Sigmoid colon (tissue), 7 donors: ENCODE data around the gene TPCN2. TPM values are rescaled to one million over a fixed set of nuclear protein-coding genes. Genes with fewer than 3 reads are reported as not detected.

Experiments
- DNase-seq: peaks from one replicate; pipeline ENCODE4 v3.0.0-alpha.2; 2019
- H3K27ac ChIP-seq, 4 donors: fragments of 200-600 bp; sonication (generic); one replicate each; pipeline ENCODE4 v1.5.1; 2016 to 2019; ENCODE audit warnings: mild to moderate bottlenecking in 1 of 4
- H3K27me3 ChIP-seq, 3 donors: fragments of 200-600 bp; sonication (generic); one replicate each; pipeline ENCODE4 v1.5.1; 2019; ENCODE audit warnings: mild to moderate bottlenecking in 1 of 3
- H3K36me3 ChIP-seq, 4 donors: fragments of 200-600 bp; sonication (generic); one replicate each; pipeline ENCODE4 v1.5.1; 2016 to 2019
- H3K4me1 ChIP-seq, 4 donors: fragments of 200-600 bp; sonication (generic); one replicate each; pipeline ENCODE4 v1.5.1; 2017 to 2019
- H3K4me3 ChIP-seq, 4 donors: fragments of 200-600 bp; sonication (generic); one replicate each; pipeline ENCODE4 v1.5.1; 2017 to 2019; ENCODE audit warnings: mild to moderate bottlenecking in 2 of 4, moderate library complexity in 1 of 4
- H3K9me3 ChIP-seq, 4 donors: fragments of 200-600 bp in 3 of 4; sonication (generic) in 3 of 4; one replicate each; pipeline versions ENCODE4 v1.5.1 to v1.6.1; 2013 to 2019
- EP300 ChIP-seq, 4 donors: sonication (generic); formaldehyde crosslinking; IDR thresholded peaks; one replicate each; pipeline ENCODE4 v1.6.1; 2017; ENCODE audit warnings: antibody characterized with exemption in 4 of 4
- POLR2A ChIP-seq, 2 donors: fragments of 450-650 bp; IDR thresholded peaks; one replicate each; pipeline ENCODE4 v1.6.1; 2016; ENCODE audit warnings: antibody characterized with exemption in 2 of 2, mild to moderate bottlenecking in 2 of 2, moderate library complexity in 2 of 2
- POLR2AphosphoS5 ChIP-seq, 4 donors: sonication (generic); formaldehyde crosslinking; IDR thresholded peaks; one replicate each; pipeline ENCODE4 v1.6.1; 2017; ENCODE audit warnings: antibody characterized with exemption in 4 of 4
- WGBS, 2 donors: extraction: QIAGEN DNeasy Blood & Tissue Kit; methylation state at CpG; one replicate each; pipeline ENCODE4 v1.1.7; 2013; 5-methylcytosine and 5-hydroxymethylcytosine counted together
- intact Hi-C: fragments of 100-400 bp; cut with DNase I; formaldehyde crosslinking; loops from one replicate; pipeline ENCODE4 v1.15.1; 2023
- polyA plus RNA-seq, 3 donors: library from polyadenylated mRNA; stranded (reverse); fragments of 200-250 nt; gene quantifications; one replicate each; pipeline ENCODE4 v1.2.3, GENCODE V29; 2013
- total RNA-seq, 4 donors: library from RNA; depleted of rRNA; stranded (reverse); fragments of >200 nt; gene quantifications; one replicate each; pipeline ENCODE4 v1.1.0, GENCODE V29; 2016
- TF ChIP-seq, protein P1 (sequence below), 4 experiments: fragments of 450-650 bp in 3 of 4; fragments of 200-600 bp in 1 of 4; IDR thresholded peaks; one replicate each; pipeline ENCODE4 v1.5.1; 2016 to 2019; ENCODE audit warnings: antibody characterized with exemption in 4 of 4, mild to moderate bottlenecking in 3 of 4, moderate library complexity in 2 of 4
- donor health status: healthy with polysubstance abuse.
- donor health status: Bipolar disorder and iron deficiency.
- donor health status: healthy.

The TPCN2 gene
- total and polyA plus RNA-seq, 7 donors = 1.6 to 43.5 (median 17.5) TPM

GRCh38 chr11:69134957-69135356 is 86.2 kb downstream of the TPCN2 start:
- WGBS, 2 donors = 60 to 83% methylated on average over 8 of the region's 8 CpGs
- no peak overlapping the region for H3K27ac ChIP-seq
- intact Hi-C loops = no loop called here

GRCh38 chr11:69135420-69136363 is 87.0 kb downstream of the TPCN2 start:
- no peaks in the 10 kb centered on the region for H3K9me3 ChIP-seq
- H3K36me3 ChIP-seq = peaks cover 0 to 27% (median 4%) of the 10 kb centered on the region in 4 donors
- H3K4me3 ChIP-seq = no peak overlapping the region
- intact Hi-C loops = no loop called here
- TF ChIP-seq POLR2AphosphoS5 (IDR thresholded peaks at IDR 0.05) = no peak
- TF ChIP-seq, protein P1, sequence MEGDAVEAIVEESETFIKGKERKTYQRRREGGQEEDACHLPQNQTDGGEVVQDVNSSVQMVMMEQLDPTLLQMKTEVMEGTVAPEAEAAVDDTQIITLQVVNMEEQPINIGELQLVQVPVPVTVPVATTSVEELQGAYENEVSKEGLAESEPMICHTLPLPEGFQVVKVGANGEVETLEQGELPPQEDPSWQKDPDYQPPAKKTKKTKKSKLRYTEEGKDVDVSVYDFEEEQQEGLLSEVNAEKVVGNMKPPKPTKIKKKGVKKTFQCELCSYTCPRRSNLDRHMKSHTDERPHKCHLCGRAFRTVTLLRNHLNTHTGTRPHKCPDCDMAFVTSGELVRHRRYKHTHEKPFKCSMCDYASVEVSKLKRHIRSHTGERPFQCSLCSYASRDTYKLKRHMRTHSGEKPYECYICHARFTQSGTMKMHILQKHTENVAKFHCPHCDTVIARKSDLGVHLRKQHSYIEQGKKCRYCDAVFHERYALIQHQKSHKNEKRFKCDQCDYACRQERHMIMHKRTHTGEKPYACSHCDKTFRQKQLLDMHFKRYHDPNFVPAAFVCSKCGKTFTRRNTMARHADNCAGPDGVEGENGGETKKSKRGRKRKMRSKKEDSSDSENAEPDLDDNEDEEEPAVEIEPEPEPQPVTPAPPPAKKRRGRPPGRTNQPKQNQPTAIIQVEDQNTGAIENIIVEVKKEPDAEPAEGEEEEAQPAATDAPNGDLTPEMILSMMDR (IDR thresholded peaks at IDR 0.05) = no peak
- TF ChIP-seq POLR2A (IDR thresholded peaks at IDR 0.05) = no peak
- TF ChIP-seq EP300 (IDR thresholded peaks at IDR 0.05) = no peak
- H3K4me1 ChIP-seq = peaks cover 0 to 9% (median 3%) of the 10 kb centered on the region in 4 donors
- no peaks in the 10 kb centered on the region for H3K27me3 ChIP-seq
- 85 to 88% methylated on average over 14 of the region's 14 CpGs for WGBS, 2 donors
- DNase-seq = no peak
- H3K27ac ChIP-seq = no peak overlapping the region

More at GRCh38 chr11:69134957-69135356, 86.2 kb downstream of the TPCN2 start:
- Histone ChIP-seq H3K27me3 (no peaks in the 10 kb centered on the region), H3K9me3 (no peaks in the 10 kb centered on the region), H3K4me3 (no peak overlapping the region), H3K36me3 (peaks cover 0 to 27% (median 4%) of the 10 kb centered on the region in 4 donors), H3K4me1 (peaks cover 0 to 9% (median 3%) of the 10 kb centered on the region in 4 donors)
- TF ChIP-seq POLR2A (IDR thresholded peaks at IDR 0.05) = no peak
- no peak for TF ChIP-seq POLR2AphosphoS5 (IDR thresholded peaks at IDR 0.05)
- TF ChIP-seq, protein P1 (IDR thresholded peaks at IDR 0.05) = no peak
- no peak for TF ChIP-seq EP300 (IDR thresholded peaks at IDR 0.05)
- DNase-seq = no peak

DNA sequence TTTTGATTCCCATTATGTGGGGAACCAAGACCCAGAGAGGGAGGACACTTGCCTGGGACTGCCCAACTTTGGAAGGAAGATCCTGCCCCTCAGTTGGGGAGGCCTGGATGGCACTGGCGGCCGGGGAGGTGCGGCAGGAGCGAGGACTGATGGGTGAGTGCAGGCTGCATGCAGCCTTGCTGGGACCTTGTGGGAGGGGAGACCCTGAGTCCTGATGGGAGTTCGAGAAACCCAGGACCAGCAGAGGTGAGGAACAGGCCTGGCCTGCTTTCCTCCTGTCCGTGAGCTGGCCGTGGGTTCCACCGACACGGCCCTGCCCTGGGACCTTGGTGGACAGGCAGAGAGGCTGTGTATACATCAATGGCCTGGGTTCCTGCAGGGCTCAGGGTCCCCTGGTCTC is 87.7 kb downstream of the TPCN2 start:
- Histone ChIP-seq H3K9me3 (no peaks in the 10 kb centered on the region), H3K36me3 (peaks cover 0 to 27% (median 4%) of the 10 kb centered on the region in 4 donors), H3K4me1 (peaks cover 0 to 7% (median 2%) of the 10 kb centered on the region in 4 donors), H3K4me3 (no peak overlapping the region), H3K27me3 (no peaks in the 10 kb centered on the region), H3K27ac (no peak overlapping the region)
- WGBS, 2 donors = 95 to 96% methylated on average over 9 of the region's 9 CpGs
- TF ChIP-seq POLR2A (IDR thresholded peaks at IDR 0.05) (no peak), POLR2AphosphoS5 (IDR thresholded peaks at IDR 0.05) (no peak), EP300 (IDR thresholded peaks at IDR 0.05) (no peak)
- TF ChIP-seq, protein P1 (IDR thresholded peaks at IDR 0.05) = no peak
- intact Hi-C loops = no loop called here
- no peak for DNase-seq

GRCh38 chr11:69137151-69137844 is 88.6 kb downstream of the TPCN2 start:
- DNase-seq = no peak
- intact Hi-C loops = no loop called here
- Histone ChIP-seq H3K4me3 (no peak overlapping the region), H3K4me1 (no peaks in the 10 kb centered on the region), H3K36me3 (peaks cover 0 to 27% (median 5%) of the 10 kb centered on the region in 4 donors), H3K27me3 (no peaks in the 10 kb centered on the region), H3K27ac (no peak overlapping the region), H3K9me3 (no peaks in the 10 kb centered on the region)
- TF ChIP-seq EP300 (IDR thresholded peaks at IDR 0.05) (no peak), POLR2AphosphoS5 (IDR thresholded peaks at IDR 0.05) (no peak)
- TF ChIP-seq, protein P1 (IDR thresholded peaks at IDR 0.05) = no peak
- 71 to 85% methylated on average over 8 of the region's 8 CpGs for WGBS, 2 donors
